Occipital lobe (tissue), 2 donors: Measurements from ENCODE around the gene COBL. TPM values are rescaled to one million over a fixed set of nuclear protein-coding genes. Genes with fewer than 3 reads are reported as not detected.

Source experiments
- DNase-seq: peaks from one replicate; lab custom pipeline; 2025; lab: John Stamatoyannopoulos, UW
- total RNA-seq: library from RNA; depleted of rRNA; stranded (reverse); fragments of >200 nt; gene quantifications from one replicate; pipeline ENCODE4 v1.2.3, GENCODE V29; 2014

COBL gene
- total RNA-seq, 1 donor from 2014 or later, result 6.4 TPM

- DNase-seq, result no peak
These were observed 10.2 kb upstream of the COBL start for GRCh38 chr7:51326656-51327286.

- no peak for DNase-seq
These were observed 9.3 kb upstream of the COBL start for GRCh38 chr7:51325908-51326307.

GRCh38 chr7:51325261-51325676, 8.7 kb upstream of the COBL start:
- DNase-seq, result no peak

- DNase-seq, result peak; percentile 59
These were observed 7.7 kb upstream of the COBL start for GRCh38 chr7:51324206-51324898.

DNA sequence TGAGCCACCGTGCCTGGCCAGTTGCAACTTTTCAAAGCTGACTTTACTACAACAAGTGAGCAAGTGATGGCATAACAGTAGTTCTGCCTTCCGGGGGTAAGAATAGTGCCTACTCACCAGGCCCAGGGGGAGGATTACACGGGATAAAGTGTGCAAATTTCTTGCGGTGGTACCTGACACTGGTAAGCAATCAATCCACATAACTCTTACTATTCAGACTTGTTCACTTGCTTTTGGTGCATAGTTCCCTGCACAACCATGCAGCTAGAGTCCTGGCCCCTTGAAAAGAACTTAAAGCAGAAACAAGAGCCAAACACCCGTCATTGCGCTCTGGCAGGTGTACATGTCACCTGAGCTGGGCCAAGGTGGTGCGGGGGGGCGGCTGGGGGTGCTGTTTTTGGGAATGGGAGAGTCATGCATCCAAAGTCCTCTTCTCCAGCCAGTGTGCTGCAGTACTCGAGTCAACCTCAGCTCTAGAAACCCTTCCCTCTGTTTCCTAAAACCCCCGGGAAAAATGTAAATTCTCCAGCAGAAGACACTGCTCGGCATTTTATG, 5.4 kb upstream of the COBL start:
- no peak for DNase-seq

- no peak for DNase-seq
These were observed 2.4 kb upstream of the COBL start for GRCh38 chr7:51318886-51319579.

- no peak for DNase-seq
These were observed 1.4 kb upstream of the COBL start for GRCh38 chr7:51318001-51318400.

DNA sequence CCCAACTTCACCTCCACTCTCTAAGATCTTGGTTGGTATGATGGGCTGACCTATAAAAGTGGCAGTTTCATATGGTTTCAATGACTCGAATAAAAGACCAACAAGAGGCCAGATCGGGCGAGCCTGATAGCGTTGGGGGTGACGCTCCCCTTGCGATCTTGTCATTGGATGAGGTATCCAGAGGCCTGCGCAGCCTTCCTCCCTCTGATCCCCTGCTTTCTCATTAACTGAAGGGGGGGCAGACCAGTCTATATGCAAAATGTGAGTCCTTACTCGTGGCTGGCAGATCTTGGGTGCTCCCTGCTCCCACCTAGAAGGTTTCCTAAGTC, 937 bp upstream of the COBL start:
- DNase-seq, result no peak

DNA sequence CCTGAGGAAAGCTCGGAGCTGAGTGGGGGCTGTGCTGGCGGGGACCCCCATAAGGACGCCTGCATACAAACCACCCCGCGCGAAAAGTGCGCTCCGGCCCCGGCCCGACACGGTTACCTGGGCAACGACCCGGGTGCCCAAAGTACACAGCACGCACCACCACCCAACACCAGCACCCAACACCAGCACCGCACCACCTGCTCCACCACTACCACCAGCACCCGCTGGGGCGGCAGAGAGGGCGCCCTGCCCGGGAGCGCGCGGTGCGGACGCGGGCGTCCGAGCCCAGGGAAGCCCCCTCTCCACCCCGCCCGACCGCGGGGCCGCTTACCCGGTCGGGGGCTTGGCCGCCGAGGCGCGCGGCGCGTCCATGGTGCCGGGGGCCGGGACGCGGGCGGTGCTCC, 345 bp downstream of the COBL start:
- no peak for DNase-seq

GRCh38 chr7:51315393-51316261, 982 bp downstream of the COBL start:
- peak; percentile 47 for DNase-seq

DNA sequence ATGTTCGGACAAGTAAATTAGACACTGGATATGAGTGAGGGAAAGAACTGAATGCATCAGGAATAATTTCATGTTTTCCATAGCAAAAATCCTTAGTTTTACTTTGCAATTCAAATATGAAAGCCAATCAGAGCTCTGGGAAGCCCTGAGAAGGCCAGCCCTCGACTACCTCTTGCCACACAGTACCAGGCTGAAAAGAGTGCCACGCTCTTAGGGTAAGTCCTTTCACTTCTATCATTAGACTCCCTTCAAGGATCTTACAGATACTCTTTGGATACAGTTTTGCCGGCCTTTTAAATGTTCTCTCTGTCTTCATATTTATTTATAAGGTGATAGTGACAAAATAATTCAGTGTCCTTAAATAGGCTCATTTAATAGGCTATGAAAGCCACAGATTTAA, 1.9 kb downstream of the COBL start:
- DNase-seq, result no peak

GRCh38 chr7:51313738-51314425, 2.7 kb downstream of the COBL start:
- no peak for DNase-seq

GRCh38 chr7:51312951-51313737, 3.5 kb downstream of the COBL start:
- DNase-seq, result no peak

DNA sequence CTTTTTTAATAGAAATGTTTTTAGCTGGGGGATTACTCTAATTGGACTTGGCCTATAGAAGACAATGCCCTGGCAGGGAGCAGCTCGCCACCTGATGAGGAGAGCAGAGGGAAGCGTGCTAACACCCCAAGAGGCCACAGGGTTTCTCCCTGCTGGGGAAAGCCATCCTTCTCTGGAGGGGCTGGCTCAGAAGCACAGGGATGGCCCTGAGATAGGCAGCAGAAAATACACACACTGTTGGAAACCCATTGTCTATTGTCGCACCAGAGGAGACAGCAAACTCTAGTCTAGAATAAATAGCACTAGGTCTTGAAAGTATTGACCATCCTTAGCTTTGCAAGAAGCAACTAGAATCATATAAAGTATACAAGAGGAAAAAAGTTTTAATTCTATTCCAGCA, 5.4 kb downstream of the COBL start:
- DNase-seq, result no peak

- DNase-seq, result no peak
These were observed 6.5 kb downstream of the COBL start for GRCh38 chr7:51310131-51310583.

DNA sequence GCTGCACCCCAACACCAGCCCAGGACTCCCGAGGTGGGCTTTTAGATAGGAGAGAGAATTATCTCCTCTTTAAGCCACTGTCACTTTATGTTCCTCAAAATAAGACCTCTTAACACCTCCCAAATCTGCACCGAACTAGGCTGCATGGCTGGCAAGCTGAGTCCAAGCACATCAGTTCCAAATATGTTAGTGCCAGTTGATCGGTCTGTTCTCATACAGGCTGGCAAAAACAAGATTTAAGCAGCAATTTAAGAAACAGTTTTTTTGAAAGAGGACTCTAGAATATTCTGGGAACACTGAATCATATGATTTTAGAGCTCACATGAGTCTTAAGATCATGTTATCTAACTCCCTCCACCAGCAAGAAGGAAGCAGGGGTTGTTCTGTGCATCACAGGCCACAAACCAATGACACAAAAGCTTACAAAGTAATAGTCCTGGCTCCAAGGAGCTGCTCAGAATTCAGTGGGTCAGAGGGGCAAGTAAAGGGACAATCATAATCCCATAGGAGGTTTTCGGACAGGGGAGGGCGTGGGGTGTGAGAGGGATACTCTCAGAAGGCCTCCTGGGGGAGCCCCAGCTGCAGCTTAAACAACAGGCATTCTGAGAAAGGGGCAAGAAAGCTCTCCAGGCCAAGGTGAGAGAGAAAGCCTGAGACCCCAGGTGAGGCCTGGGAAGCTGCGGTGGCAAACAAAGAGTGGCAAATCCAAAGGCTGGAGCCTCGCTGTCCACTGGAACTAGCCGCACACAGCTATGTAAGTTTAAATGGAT, 7.1 kb downstream of the COBL start:
- DNase-seq, result no peak

DNA sequence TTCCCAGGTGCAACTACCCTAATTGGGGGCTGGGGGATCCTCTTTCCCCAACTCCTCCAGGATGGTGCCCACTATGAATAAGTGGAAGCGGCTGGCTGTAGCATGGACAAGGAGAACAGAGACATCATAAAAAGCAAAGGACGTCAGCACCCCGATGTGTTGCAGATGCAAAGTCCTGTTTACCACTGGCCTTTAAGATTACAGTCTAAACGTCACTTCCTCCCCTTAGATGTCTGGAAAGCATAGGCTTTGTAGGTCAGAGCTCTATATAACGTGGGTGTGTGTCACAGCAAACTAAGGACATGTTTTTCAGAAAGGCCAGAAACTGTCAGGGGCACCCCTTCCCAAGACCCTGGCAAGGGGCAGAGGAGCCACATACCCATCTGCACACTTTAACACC, 7.9 kb downstream of the COBL start:
- no peak for DNase-seq

DNA sequence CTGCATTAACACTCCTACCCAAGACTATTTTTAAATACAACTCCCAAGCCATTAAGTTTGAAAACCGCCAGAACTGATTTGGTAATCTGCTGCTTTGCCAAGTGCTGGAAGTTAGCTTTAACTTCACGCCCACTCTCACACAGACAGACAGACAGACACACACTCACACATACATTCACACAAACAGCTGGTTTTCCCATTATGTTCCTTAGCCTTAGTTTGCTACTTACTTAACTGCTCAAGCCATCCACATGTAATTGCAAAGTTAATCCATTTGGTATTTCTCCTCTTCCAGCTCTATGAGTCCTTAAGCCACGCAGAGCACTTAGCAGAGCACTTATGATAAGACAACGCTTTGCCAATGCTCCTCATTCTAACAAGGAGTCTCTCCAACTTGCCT, 8.3 kb downstream of the COBL start:
- DNase-seq, result no peak

DNA sequence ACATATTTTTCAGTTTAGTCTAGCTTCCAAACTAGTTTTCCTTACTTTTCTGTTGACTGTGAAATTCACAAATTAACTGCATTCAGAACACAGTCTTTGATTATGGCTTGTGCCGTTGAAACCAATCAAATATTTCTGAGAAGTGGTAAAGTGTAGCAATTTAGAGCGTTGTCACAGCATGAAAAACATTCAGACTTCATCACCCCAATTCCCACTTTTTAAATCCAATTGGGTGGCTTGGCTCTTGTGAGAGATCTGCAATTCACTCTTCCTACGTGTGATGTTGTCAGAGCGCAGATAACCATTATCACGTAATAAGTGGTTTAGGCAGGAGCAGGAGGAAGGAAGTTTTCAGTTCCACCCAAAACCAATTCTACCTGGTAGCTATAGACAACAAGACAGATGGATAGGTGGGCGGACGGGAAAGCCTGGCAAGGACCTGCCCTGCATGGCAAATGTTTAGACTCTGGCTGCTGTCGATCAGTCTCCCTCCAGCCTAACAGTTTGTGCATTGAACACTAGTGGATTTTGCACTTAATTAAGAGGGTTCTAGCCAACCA, 8.9 kb downstream of the COBL start:
- DNase-seq, result no peak
